K562 treated with DMSO at 1 percent for 4 hours (cell line): ENCODE measurements around the gene PTGS2. TPM values are rescaled to one million over a fixed set of nuclear protein-coding genes. Genes with fewer than 3 reads are reported as not detected.

Source experiments
- total RNA-seq: library from RNA; unstranded; fragments of 300-600 nt; gene quantifications from 2 replicates; pipeline ENCODE4 v1.2.3, GENCODE V29; 2022; ENCODE audit not compliant: insufficient read depth

The PTGS2 gene
- not detected in 2 replicates for total RNA-seq

DNA sequence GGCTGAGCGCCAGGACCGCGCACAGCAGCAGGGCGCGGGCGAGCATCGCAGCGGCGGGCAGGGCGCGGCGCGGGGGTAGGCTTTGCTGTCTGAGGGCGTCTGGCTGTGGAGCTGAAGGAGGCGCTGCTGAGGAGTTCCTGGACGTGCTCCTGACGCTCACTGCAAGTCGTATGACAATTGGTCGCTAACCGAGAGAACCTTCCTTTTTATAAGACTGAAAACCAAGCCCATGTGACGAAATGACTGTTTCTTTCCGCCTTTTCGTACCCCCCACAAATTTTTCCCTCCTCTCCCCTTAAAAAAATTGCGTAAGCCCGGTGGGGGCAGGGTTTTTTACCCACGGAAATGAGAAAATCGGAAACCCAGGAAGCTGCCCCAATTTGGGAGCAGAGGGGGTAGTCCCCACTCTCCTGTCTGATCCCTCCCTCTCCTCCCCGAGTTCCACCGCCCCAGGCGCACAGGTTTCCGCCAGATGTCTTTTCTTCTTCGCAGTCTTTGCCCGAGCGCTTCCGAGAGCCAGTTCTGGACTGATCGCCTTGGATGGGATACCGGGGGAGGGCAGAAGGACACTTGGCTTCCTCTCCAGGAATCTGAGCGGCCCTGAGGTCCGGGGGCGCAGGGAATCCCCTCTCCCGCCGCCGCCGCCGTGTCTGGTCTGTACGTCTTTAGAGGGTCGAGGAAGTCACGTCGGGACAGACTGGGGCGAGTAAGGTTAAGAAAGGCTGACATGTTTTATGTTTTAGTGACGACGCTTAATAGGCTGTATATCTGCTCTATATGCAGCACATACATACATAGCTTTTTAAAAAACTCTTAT, at the start of gene PTGS2:
TSS of gene PTGS2 (minus strand) at position 179 of the 817 bp plus-strand sequence. CDS start at position 46, 133 bp downstream.

Other genes with a start within 250 kb of the PTGS2 start
- not detected in 2 replicates for gene PDC, start 219.3 kb downstream of the PTGS2 start, total RNA-seq
- gene PLA2G4A, start 148.5 kb upstream of the PTGS2 start, total RNA-seq = not detected in 2 replicates